NCI-H748 (cell line): ENCODE results near the gene FRA10AC1.
"Not testable (repeated sequence)": the region's sequence is repeated elsewhere in the genome, so short reads cannot be mapped to it uniquely, and the experiment has no call there.

Experiments used
- DNase-seq: peaks from one replicate; lab custom pipeline; 2025; ENCODE audit not compliant: unreplicated experiment; lab: John Stamatoyannopoulos, UW

The FRA10AC1 gene

GRCh38 chr10:93703841-93704240, 1.4 kb upstream of the FRA10AC1 start:
- DNase-seq: no peak

GRCh38 chr10:93703066-93703465, 674 bp upstream of the FRA10AC1 start:
- peak; percentile 52 for DNase-seq

- DNase-seq: peak; percentile 45
Measured at GRCh38 chr10:93701866-93702209, 554 bp downstream of the FRA10AC1 start.

- DNase-seq: no peak
Measured at GRCh38 chr10:93697207-93697606, 5.2 kb downstream of the FRA10AC1 start.

- DNase-seq: not testable (repeated sequence)
Measured at GRCh38 chr10:93696582-93696981, 5.8 kb downstream of the FRA10AC1 start.

- DNase-seq: no peak
Measured at GRCh38 chr10:93695740-93696139, 6.7 kb downstream of the FRA10AC1 start.

- DNase-seq: no peak
Measured at GRCh38 chr10:93687737-93688136, 14.7 kb downstream of the FRA10AC1 start.

GRCh38 chr10:93680412-93681047, 21.9 kb downstream of the FRA10AC1 start:
- peak; percentile 43 for DNase-seq

GRCh38 chr10:93678805-93679587, 23.4 kb downstream of the FRA10AC1 start:
- DNase-seq: no peak

GRCh38 chr10:93678386-93678785, 24.0 kb downstream of the FRA10AC1 start:
- DNase-seq: no peak

GRCh38 chr10:93673791-93674190, 28.6 kb downstream of the FRA10AC1 start:
- no peak for DNase-seq

- no peak for DNase-seq
Measured at GRCh38 chr10:93672890-93673289, 29.5 kb downstream of the FRA10AC1 start.

- DNase-seq: no peak
Measured at GRCh38 chr10:93672022-93672678, 30.2 kb downstream of the FRA10AC1 start.

GRCh38 chr10:93671042-93671441, 31.4 kb downstream of the FRA10AC1 start:
- no peak for DNase-seq

GRCh38 chr10:93670372-93670771, 32.0 kb downstream of the FRA10AC1 start:
- DNase-seq: no peak

GRCh38 chr10:93667795-93668194, 34.6 kb downstream of the FRA10AC1 start:
- no peak for DNase-seq

- no peak for DNase-seq
Measured at GRCh38 chr10:93666030-93666429, 36.4 kb downstream of the FRA10AC1 start.

GRCh38 chr10:93657757-93658156, 44.6 kb downstream of the FRA10AC1 start:
- no peak for DNase-seq

GRCh38 chr10:93656155-93656554, 46.2 kb downstream of the FRA10AC1 start:
- DNase-seq: no peak

- DNase-seq: no peak
Measured at GRCh38 chr10:93654201-93654600, 48.2 kb downstream of the FRA10AC1 start.

- no peak for DNase-seq
Measured at GRCh38 chr10:93652857-93653256, 49.5 kb downstream of the FRA10AC1 start.

GRCh38 chr10:93639791-93640190, 62.6 kb downstream of the FRA10AC1 start:
- no peak for DNase-seq
